ENCODE data around the gene PLCH2. TPM values are rescaled to one million over a fixed set of nuclear protein-coding genes. Genes with fewer than 3 reads are reported as not detected.

The PLCH2 gene
- polyA plus RNA-seq, 1 donor from 2014 or later, result 5.7 TPM

DNA sequence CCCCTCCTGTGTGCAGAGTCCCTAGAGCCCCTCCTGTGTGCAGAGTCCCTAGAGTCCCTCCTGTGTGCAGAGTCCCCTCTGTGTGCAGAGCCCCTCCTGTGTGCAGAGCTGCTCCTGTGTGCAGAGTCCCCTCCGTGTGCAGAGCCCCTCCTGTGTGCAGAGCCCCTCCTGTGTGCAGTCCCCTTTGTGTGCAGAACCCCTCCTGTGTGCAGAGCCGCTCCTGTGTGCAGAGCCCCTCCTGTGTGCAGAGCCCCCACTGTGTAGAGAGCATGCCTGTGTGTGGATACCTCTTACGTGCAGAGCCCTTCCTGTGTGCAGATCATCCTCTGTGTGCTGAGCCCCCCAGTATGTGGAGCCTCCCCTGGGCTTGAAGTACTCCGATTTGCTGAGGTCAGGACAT is 62.3 kb downstream of the PLCH2 start:
- H3K27me3 ChIP-seq (ENCODE audit: insufficient read depth, low read depth, low read length), result no peaks in the 10 kb centered on the region

DNA sequence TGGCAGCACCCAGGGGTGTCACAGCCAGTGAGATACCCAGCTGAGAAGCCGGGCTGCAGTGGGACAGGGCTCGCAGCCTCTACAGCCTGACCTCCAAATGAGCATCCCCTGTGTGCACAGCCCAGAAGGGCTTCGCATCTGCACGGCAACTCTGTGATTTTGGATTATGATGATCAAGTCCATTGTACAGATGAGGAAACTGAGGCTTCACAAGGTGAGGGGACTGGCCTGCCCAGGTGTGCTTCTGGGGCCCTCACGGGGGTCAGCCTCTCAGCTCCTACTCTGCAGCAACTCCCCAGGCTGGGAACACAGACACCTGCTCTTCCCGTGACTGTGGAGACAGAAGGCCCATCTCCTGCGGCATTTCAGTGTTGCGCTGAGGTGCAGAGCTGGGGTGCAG is 62.8 kb downstream of the PLCH2 start:
- H3K4me2 ChIP-seq (ENCODE audit: low read length), result no peak overlapping the region
- H3K27me3 ChIP-seq (ENCODE audit: insufficient read depth, low read depth, low read length), result no peaks in the 10 kb centered on the region
- H3K79me2 ChIP-seq (replicated peaks; ENCODE audit: insufficient read depth, low read length), result no peaks in the 10 kb centered on the region
- no peaks in the 10 kb centered on the region for H3K36me3 ChIP-seq (ENCODE audit: insufficient read depth, low read length)
- H3F3A ChIP-seq (ENCODE audit: insufficient read depth, low read length, poor library complexity, severe bottlenecking), result no peaks in the 10 kb centered on the region
- H3K9me2 ChIP-seq (ENCODE audit: insufficient read depth, low read length), result no peaks in the 10 kb centered on the region
- H3K4me3 ChIP-seq (ENCODE audit: low read length), result no peak overlapping the region
- TF ChIP-seq RAD21 (conservative IDR thresholded peaks at IDR 0.05), result no peak
- no peaks in the 10 kb centered on the region for H4K20me1 ChIP-seq (ENCODE audit: insufficient read depth)
- H3K9ac ChIP-seq (ENCODE audit: low read length), result no peak overlapping the region
- no peak overlapping the region for H2AFZ ChIP-seq (ENCODE audit: low read depth, low read length)
- H3K9me3 ChIP-seq (ENCODE audit: low read length), result no peaks in the 10 kb centered on the region
- no peak overlapping the region for H3K27ac ChIP-seq (ENCODE audit: low read length)

More for the DNA sequence above, 62.3 kb downstream of the PLCH2 start:
- Histone ChIP-seq H3K36me3 (ENCODE audit: insufficient read depth, low read length) (no peaks in the 10 kb centered on the region), H3K4me3 (ENCODE audit: low read length) (no peak overlapping the region), H3F3A (ENCODE audit: insufficient read depth, low read length, poor library complexity, severe bottlenecking) (no peaks in the 10 kb centered on the region), H3K4me2 (ENCODE audit: low read length) (no peak overlapping the region), H3K27ac (ENCODE audit: low read length) (no peak overlapping the region), H3K79me2 (replicated peaks; ENCODE audit: insufficient read depth, low read length) (no peaks in the 10 kb centered on the region), H3K9me2 (ENCODE audit: insufficient read depth, low read length) (no peaks in the 10 kb centered on the region), H3K9ac (ENCODE audit: low read length) (no peak overlapping the region), H3K9me3 (ENCODE audit: low read length) (no peaks in the 10 kb centered on the region), H4K20me1 (ENCODE audit: insufficient read depth) (no peaks in the 10 kb centered on the region), H2AFZ (ENCODE audit: low read depth, low read length) (no peak overlapping the region)
- TF ChIP-seq POLR2AphosphoS5 (IDR thresholded peaks at IDR 0.05) (no peak), EP300 (conservative IDR thresholded peaks at IDR 0.05; ENCODE audit: poor library complexity, severe bottlenecking) (no peak), MXI1 (conservative IDR thresholded peaks at IDR 0.05; ENCODE audit: poor library complexity, severe bottlenecking) (no peak), TAF1 (IDR thresholded peaks at IDR 0.05; ENCODE audit: low read depth) (no peak), RAD21 (conservative IDR thresholded peaks at IDR 0.05) (no peak), SMC3 (conservative IDR thresholded peaks at IDR 0.05; ENCODE audit: poor library complexity) (no peak), EZH2 (IDR thresholded peaks at IDR 0.05; ENCODE audit: borderline replicate concordance, insufficient read depth, low read length, poor library complexity, severe bottlenecking) (no peak)
- TF ChIP-seq, protein P1, sequence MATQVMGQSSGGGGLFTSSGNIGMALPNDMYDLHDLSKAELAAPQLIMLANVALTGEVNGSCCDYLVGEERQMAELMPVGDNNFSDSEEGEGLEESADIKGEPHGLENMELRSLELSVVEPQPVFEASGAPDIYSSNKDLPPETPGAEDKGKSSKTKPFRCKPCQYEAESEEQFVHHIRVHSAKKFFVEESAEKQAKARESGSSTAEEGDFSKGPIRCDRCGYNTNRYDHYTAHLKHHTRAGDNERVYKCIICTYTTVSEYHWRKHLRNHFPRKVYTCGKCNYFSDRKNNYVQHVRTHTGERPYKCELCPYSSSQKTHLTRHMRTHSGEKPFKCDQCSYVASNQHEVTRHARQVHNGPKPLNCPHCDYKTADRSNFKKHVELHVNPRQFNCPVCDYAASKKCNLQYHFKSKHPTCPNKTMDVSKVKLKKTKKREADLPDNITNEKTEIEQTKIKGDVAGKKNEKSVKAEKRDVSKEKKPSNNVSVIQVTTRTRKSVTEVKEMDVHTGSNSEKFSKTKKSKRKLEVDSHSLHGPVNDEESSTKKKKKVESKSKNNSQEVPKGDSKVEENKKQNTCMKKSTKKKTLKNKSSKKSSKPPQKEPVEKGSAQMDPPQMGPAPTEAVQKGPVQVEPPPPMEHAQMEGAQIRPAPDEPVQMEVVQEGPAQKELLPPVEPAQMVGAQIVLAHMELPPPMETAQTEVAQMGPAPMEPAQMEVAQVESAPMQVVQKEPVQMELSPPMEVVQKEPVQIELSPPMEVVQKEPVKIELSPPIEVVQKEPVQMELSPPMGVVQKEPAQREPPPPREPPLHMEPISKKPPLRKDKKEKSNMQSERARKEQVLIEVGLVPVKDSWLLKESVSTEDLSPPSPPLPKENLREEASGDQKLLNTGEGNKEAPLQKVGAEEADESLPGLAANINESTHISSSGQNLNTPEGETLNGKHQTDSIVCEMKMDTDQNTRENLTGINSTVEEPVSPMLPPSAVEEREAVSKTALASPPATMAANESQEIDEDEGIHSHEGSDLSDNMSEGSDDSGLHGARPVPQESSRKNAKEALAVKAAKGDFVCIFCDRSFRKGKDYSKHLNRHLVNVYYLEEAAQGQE (IDR thresholded peaks at IDR 0.05; ENCODE audit: borderline replicate concordance), result no peak
- TF ChIP-seq, protein P2, sequence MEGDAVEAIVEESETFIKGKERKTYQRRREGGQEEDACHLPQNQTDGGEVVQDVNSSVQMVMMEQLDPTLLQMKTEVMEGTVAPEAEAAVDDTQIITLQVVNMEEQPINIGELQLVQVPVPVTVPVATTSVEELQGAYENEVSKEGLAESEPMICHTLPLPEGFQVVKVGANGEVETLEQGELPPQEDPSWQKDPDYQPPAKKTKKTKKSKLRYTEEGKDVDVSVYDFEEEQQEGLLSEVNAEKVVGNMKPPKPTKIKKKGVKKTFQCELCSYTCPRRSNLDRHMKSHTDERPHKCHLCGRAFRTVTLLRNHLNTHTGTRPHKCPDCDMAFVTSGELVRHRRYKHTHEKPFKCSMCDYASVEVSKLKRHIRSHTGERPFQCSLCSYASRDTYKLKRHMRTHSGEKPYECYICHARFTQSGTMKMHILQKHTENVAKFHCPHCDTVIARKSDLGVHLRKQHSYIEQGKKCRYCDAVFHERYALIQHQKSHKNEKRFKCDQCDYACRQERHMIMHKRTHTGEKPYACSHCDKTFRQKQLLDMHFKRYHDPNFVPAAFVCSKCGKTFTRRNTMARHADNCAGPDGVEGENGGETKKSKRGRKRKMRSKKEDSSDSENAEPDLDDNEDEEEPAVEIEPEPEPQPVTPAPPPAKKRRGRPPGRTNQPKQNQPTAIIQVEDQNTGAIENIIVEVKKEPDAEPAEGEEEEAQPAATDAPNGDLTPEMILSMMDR (IDR thresholded peaks at IDR 0.05; ENCODE audit: poor library complexity, severe bottlenecking), result no peak
